Tibial nerve (tissue), 3 donors: ENCODE measurements around the gene NCAM1.

Experiments used
- CTCF ChIP-seq, 5 experiments: fragments of 200-600 bp in 3 of 5; fragments of 450-650 bp in 2 of 5; sonication (generic) in 3 of 5; IDR thresholded peaks; one replicate each; pipeline ENCODE4 v1.5.1; 2016 to 2019; ENCODE audit warnings: antibody characterized with exemption in 5 of 5, mild to moderate bottlenecking in 3 of 5, moderate library complexity in 2 of 5
- POLR2A ChIP-seq, 2 donors: fragments of 450-650 bp; IDR thresholded peaks; one replicate each; pipeline ENCODE4 v1.6.1; 2017; ENCODE audit warnings: antibody characterized with exemption in 2 of 2, mild to moderate bottlenecking in 2 of 2, moderate library complexity in 2 of 2

- TF ChIP-seq CTCF (IDR thresholded peaks at IDR 0.05) (no peak), POLR2A (IDR thresholded peaks at IDR 0.05) (no peak)
Observed at GRCh38 chr11:113188371-113188834, 227.2 kb downstream of the NCAM1 start.
